ENCODE data around the gene MLLT3.
A peak's percentile ranks its signal among the peaks of the same experiment; 100 is the strongest.

The MLLT3 gene

GRCh38 chr9:20441166-20441565 lies 181.1 kb downstream of the MLLT3 start:
- TF ChIP-seq, protein P1, sequence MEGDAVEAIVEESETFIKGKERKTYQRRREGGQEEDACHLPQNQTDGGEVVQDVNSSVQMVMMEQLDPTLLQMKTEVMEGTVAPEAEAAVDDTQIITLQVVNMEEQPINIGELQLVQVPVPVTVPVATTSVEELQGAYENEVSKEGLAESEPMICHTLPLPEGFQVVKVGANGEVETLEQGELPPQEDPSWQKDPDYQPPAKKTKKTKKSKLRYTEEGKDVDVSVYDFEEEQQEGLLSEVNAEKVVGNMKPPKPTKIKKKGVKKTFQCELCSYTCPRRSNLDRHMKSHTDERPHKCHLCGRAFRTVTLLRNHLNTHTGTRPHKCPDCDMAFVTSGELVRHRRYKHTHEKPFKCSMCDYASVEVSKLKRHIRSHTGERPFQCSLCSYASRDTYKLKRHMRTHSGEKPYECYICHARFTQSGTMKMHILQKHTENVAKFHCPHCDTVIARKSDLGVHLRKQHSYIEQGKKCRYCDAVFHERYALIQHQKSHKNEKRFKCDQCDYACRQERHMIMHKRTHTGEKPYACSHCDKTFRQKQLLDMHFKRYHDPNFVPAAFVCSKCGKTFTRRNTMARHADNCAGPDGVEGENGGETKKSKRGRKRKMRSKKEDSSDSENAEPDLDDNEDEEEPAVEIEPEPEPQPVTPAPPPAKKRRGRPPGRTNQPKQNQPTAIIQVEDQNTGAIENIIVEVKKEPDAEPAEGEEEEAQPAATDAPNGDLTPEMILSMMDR (conservative IDR thresholded peaks at IDR 0.05; ENCODE audit: control insufficient read depth, insufficient read depth, low read depth, low read length), result no peak
- DNase-seq (ENCODE audit: low read depth), result no peak
- no peak overlapping the region for H3K4me3 ChIP-seq (ENCODE audit: control insufficient read depth, low read depth, low read length)

GRCh38 chr9:20437476-20437875 lies 184.8 kb downstream of the MLLT3 start:
- TF ChIP-seq, protein P1 (conservative IDR thresholded peaks at IDR 0.05; ENCODE audit: control insufficient read depth, insufficient read depth, low read depth, low read length), result no peak
- DNase-seq (ENCODE audit: low read depth), result peak; percentile 6
- no peak overlapping the region for H3K4me3 ChIP-seq (ENCODE audit: control insufficient read depth, low read depth, low read length)

DNA sequence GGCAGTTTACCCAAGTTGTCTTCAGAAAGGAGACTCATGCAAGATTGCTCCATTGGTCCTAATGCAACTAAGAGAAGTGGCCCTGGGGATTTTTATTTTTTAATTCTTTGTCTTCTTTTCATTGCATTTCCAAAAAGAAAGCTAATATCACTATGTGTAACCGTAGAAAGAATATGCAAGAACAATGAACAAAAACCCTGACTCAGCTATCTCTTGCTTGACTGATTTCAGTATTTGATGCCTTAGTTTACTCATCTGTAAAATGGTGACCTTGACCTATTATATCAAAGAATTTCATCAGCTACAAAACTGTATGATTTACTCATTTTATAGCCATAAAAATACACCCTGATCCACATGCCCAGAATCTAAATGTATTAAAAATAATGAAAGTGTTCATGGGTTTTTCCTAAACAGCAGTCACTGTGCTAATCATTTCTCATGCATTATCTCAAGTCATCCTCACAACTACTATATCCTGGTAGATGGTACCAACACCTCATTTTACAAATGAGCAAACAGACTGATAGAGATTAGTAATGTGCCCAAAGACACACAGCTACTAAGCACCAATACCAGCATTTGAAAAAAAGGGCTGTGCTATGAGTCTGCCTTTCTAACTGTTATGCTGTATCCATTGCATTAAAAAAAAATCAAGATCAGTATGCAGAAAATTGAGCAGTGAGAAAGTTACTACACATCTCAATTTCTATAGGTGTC lies 185.7 kb downstream of the MLLT3 start:
- no peak overlapping the region for H3K4me3 ChIP-seq (ENCODE audit: control insufficient read depth, low read depth, low read length)
- no peak for DNase-seq (ENCODE audit: low read depth)
- TF ChIP-seq, protein P1 (conservative IDR thresholded peaks at IDR 0.05; ENCODE audit: control insufficient read depth, insufficient read depth, low read depth, low read length), result no peak

- TF ChIP-seq, protein P1 (conservative IDR thresholded peaks at IDR 0.05; ENCODE audit: control insufficient read depth, insufficient read depth, low read depth, low read length), result no peak
- DNase-seq (ENCODE audit: low read depth), result no peak
- H3K4me3 ChIP-seq (ENCODE audit: control insufficient read depth, low read depth, low read length), result no peak overlapping the region
Observed at GRCh38 chr9:20428976-20429375, 193.3 kb downstream of the MLLT3 start.

- no peak overlapping the region for H3K4me3 ChIP-seq (ENCODE audit: control insufficient read depth, low read depth, low read length)
- DNase-seq (ENCODE audit: low read depth), result no peak
- TF ChIP-seq, protein P1 (conservative IDR thresholded peaks at IDR 0.05; ENCODE audit: control insufficient read depth, insufficient read depth, low read depth, low read length), result no peak
Observed at GRCh38 chr9:20427359-20427758, 194.9 kb downstream of the MLLT3 start.

DNA sequence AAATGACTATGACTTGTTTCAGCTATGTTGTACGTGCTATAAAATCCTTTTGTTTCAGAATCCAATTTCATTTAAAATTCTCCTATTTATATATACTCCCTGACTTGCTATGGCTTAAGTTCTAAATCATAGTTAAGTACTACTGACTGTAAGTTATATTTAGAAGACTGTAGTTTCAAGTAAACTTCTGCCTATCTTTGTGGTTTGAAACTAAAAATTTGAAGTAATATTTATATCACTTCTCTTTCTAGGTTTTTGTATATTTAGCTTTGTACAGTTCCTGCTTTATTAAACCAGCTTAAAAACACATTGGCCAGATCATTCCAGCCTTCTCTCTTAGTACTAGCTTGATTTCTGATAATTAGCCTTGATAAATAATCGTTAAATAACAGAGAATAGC lies 196.3 kb downstream of the MLLT3 start:
- H3K4me3 ChIP-seq (ENCODE audit: control insufficient read depth, low read depth, low read length), result no peak overlapping the region
- no peak for DNase-seq (ENCODE audit: low read depth)
- TF ChIP-seq, protein P1 (conservative IDR thresholded peaks at IDR 0.05; ENCODE audit: control insufficient read depth, insufficient read depth, low read depth, low read length), result no peak

All from fibroblast of mammary gland (primary cell).